Lower leg skin (tissue), 3 donors: ENCODE measurements around the gene CPXM2.

Experiments used
- POLR2A ChIP-seq, 2 donors: fragments of 450-650 bp; IDR thresholded peaks; one replicate each; pipeline ENCODE4 v1.6.1; 2016 to 2017; ENCODE audit warnings: antibody characterized with exemption in 2 of 2, mild to moderate bottlenecking in 1 of 2, moderate library complexity in 1 of 2
- TF ChIP-seq, protein P1 (sequence below), 3 donors: fragments of 450-650 bp; IDR thresholded peaks; one replicate each; pipeline ENCODE4 v1.5.1; 2016; ENCODE audit warnings: antibody characterized with exemption in 3 of 3, mild to moderate bottlenecking in 3 of 3, moderate library complexity in 2 of 3

DNA sequence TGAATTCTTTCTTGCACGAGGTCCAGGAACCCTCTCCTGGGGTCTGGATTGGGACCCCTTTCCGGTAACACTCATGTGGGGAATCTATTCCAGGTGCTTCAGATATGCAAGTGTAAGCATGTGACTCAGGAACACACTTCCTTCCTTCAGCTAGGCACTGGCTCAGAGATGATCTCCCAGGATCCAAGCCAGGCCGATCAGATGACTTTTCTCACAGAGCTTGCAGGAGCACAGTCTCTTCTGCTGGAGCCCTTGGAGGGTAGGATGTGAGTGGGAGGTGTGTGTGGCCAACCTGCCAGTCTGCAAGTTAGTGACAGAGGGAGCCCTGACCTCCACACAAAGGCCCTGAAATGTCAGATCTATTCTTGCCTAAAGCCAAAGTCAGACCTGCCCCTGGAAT, 108.3 kb downstream of the CPXM2 start:
- TF ChIP-seq POLR2A (IDR thresholded peaks at IDR 0.05), result no peak
- TF ChIP-seq, protein P1, sequence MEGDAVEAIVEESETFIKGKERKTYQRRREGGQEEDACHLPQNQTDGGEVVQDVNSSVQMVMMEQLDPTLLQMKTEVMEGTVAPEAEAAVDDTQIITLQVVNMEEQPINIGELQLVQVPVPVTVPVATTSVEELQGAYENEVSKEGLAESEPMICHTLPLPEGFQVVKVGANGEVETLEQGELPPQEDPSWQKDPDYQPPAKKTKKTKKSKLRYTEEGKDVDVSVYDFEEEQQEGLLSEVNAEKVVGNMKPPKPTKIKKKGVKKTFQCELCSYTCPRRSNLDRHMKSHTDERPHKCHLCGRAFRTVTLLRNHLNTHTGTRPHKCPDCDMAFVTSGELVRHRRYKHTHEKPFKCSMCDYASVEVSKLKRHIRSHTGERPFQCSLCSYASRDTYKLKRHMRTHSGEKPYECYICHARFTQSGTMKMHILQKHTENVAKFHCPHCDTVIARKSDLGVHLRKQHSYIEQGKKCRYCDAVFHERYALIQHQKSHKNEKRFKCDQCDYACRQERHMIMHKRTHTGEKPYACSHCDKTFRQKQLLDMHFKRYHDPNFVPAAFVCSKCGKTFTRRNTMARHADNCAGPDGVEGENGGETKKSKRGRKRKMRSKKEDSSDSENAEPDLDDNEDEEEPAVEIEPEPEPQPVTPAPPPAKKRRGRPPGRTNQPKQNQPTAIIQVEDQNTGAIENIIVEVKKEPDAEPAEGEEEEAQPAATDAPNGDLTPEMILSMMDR (IDR thresholded peaks at IDR 0.05), result no peak
